ENCODE measurements around the gene CAPN1.
"Not testable (repeated sequence)": the region's sequence is repeated elsewhere in the genome, so short reads cannot be mapped to it uniquely, and the experiment has no call there.

The CAPN1 gene

DNA sequence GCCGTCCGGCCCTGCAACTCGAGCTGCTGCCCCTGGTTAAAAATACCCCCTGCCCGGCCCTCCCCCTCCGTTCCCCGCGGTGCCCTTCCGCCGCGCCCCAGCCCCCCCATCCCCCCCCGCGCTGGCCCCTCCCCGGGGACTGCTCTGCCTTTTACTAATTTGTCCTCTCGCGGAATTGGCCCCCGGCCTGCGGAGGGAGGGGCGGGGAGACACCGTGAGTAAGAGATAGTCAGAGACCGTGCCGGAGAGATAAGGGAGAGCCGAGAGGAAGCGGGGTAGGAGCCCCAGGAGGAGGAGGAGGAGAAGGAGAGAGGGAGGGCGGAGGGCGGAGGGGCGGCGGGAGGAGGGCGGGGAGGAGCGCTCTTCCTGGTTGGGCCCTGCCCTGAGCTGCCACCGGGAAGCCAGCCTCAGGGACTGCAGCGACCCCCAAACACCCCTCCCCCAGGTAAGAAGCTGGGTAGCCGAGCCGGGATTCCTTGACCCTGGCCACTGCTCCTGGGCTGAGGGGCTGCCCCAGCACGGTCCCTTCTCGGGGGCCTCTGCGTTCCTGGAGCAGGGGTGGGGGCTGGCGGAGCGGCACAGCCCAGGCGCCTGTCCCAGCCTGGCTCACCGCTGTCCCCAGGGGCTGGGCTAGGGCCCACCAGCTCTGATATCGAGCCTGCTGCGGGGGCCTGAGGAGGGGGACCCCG, at the start of gene CAPN1:
Gene CAPN1 (plus strand): TSS at position 360 of the 689 bp plus-strand sequence. CDS start 774 bp downstream, outside the sequence.
- peak; percentile 39 to 63 for DNase-seq

DNA sequence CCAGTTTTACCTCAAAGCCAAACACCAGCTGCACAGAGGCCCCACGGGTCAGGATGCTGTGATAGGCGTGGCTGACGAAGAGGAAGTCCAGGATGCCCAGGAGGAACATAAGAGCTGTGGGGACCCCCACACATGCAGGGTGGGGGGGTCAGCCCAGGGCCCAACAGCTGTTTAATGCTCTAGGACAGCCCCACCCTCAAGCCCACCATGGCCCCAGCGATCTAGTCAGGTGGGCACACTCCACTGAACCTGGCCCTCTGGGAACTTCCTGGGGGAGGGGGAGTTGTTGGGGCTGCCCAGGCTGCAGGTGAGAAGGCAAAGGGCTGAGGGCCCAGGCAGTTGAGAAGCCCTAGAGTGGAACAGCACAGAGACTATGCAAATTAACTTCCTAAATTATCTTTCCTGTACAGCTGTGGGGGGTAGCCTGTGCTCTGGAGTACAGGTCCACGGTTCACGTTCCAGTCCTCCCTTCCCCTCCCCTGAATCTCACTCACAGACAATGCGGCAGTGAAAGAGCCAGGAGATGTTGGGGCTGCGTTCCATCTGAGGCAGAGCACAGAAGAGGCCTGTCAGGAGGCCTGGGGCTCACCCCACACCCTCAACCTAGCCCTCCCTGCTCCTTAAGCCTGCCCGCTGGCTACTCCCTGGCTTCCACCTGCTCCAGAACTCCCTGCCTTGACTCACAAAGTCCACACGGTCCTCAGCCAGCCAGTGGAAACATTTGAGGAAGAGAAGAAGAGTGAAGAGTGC, 49.3 kb upstream of the CAPN1 start:
- no peak for DNase-seq

GRCh38 chr11:65132988-65133700, 48.6 kb upstream of the CAPN1 start:
- no peak for DNase-seq

DNA sequence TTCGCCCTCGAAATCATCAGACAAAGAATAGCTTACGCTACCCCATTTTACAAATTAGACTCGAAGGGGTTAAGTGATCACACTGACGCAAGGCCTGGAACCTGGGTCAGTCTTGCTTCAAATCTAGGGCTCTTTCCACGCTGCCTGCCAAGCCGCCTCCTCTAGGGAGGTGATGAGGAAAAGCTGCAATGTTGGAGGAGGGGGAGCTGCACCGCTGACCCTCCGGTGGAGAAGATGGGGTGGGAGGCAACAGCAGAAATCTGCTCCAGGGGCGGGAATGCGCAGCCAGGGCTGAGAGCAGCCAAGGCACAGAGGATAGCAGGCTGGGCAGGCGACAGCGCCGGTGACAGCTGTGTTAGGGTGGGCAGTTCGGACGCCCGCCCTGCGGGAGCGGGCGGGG, 48.0 kb upstream of the CAPN1 start:
- no peak for DNase-seq

GRCh38 chr11:65134240-65134951, 47.3 kb upstream of the CAPN1 start, which contains the start of gene SYVN1:
TSS of gene SYVN1 (minus strand) at chr11:65134519. CDS start at chr11:65133601, 918 bp downstream.
- peak; percentile 80 to 86 for DNase-seq

DNA sequence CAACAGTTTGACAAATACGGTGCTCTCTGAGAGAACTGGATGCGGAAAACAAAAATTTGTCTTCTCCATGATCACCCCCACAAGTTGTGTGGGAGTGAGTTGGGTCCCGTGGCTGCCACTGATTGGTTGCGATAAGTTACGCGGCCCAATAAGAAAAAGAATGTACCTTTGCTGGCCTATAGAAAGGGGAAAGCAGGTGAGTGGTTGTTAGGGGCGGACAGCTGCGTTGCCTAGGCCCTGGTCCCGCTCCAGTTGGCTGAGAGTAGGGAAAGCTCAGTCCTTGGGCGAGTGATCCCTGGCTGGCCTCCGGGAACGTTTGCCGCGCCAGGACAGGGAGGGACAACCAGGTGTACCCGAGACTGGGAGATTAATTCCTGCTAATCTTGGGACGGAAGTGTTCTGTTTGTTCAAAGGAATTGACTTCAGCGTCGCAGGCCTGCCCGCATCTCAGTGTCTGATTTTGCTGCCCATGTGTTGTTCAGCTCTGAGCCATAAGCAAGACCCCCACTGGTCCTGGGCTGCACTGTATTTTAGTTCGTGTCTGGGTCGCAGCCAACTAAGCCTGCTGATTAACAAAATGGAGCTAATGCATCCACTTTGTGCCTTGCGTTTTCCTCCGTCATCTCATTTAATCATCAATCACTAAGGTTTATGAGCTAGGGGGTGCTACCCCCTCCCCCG, 46.6 kb upstream of the CAPN1 start:
- peak; percentile 96 for DNase-seq

- no peak for DNase-seq
Observed at GRCh38 chr11:65135633-65136145, 46.0 kb upstream of the CAPN1 start.

GRCh38 chr11:65136515-65137096, 45.1 kb upstream of the CAPN1 start:
- DNase-seq = no peak

DNA sequence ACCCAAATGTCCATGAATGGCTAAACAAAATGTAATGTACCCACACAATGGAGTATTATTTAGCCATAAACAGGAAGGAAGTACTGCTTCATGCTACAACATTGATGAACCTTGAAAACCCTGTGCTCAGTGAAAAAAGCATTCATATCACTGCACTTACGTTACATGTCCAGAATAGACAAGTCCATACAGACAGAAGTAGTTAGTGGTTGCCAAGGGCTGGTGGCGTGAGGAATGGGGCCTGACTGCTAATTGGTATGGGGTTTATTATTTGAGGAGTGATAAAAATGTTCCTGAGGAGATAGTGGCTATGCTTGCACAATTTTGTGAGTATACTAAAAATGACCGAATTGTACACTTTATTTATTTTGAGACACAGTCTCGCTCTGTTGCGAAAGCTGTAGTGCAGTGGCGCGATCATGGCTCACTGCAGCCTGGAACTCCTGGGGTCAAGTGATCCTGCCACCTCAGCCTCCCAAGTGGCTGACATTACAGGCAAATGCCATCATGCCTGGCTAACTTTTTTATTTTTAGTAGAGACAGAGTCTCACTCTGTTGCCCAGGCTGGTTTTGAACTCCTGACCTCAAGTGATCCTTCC, 39.7 kb upstream of the CAPN1 start:
- DNase-seq = no peak

DNA sequence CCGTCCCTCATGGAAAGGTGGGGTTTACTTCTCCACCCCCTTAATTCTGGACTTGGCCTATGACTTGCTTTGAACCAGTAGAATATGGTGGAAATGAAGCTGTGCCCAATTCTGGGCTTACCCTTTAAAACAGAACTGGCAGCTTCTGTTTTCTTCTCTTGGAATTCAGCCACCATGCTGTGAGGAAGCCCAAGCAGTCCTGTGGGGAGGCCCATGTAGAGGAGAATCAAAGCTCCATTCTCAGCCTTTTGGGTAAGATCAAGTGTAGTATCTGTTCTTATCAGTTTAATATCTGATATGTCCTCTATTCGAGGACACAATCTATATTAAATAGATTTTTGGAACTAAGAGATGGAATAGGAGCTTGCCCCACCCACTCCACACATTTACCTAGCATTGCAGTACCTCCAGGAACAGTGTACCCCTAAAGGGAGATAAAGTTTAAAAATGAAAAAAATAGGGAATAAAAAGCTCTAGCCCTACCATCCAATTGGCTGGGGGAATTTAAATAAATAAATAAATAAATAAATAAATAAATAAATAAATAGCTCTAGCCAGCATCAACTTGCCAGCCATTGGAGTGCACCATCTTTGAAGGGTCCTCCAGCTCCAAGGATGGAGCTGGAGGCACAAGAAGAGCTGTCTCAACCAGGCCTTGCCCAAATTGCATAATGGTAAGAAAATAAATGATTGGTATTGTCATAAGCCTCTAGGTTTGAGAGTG, 34.2 kb upstream of the CAPN1 start:
- no peak for DNase-seq

- DNase-seq = no peak
Observed at GRCh38 chr11:65148657-65149056, 33.1 kb upstream of the CAPN1 start.

DNA sequence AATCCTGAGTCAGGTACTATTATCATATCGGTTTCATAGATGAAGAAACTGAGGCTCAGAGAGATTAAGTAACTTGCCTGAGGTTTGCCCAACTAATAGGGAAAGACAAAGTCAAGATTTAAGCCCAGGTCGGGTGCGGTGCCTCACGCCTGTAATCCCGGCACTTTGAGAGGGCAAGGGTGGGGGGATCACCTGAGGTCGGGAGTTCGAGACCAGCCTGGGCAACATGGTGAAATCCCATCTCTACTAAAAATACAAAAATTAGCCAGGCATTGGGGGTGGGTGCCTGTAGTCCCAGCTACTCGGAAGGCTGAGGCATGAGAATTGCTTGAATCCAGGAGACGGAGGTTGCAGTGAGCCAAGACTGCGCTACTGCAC, 31.6 kb upstream of the CAPN1 start:
- DNase-seq = not testable (repeated sequence)

GRCh38 chr11:65150509-65151299, 31.0 kb upstream of the CAPN1 start:
- DNase-seq = peak; percentile 80 to 82

DNA sequence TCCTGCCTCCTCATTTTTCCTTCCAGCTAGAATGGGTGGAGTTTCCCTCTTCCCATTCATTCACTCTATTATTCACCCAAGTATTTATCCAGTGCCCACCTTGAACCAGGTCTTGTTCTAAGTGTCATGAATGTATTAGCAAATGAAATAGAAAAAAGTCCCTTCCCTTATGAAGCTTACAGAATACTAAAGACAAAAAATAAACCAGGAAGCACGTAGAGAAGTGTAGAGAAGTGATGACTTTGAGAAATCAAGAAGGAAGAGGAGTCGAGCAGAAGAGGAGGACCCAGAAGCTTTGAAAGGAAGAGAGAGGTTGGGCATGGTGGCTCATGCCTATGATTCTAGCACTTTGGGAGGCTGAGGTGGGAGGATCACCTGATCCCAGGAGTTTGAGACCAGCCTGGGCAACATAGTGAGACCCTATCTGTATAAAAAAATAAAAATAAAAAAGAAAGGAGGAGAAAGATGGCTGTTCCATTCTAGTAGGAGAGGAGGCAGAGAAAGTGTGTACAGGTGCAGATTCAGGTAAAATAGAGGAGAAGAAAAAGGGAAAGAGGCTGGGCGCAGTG, 30.3 kb upstream of the CAPN1 start:
- DNase-seq = no peak

DNA sequence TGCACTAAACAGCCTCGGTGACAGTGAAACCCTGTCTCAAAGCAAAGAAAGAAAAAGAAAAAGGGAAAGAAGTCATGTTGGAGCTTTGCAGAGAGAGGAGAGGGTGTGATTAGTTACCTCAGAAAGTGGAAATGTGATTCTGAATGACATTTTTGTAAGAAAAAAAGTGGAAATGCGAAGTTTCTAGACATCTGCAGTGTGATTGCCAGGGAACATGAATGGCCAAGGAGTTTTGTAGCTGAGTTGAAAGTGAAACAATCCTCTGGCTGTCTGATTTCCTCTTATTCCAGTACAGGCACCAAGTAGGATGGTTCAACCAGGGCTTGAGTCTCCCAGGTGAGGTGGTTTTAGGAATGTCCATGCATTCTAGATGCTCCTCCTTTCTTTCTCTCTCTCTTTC, 29.6 kb upstream of the CAPN1 start:
- DNase-seq = no peak

GRCh38 chr11:65156256-65156655, 25.5 kb upstream of the CAPN1 start:
- DNase-seq = no peak

DNA sequence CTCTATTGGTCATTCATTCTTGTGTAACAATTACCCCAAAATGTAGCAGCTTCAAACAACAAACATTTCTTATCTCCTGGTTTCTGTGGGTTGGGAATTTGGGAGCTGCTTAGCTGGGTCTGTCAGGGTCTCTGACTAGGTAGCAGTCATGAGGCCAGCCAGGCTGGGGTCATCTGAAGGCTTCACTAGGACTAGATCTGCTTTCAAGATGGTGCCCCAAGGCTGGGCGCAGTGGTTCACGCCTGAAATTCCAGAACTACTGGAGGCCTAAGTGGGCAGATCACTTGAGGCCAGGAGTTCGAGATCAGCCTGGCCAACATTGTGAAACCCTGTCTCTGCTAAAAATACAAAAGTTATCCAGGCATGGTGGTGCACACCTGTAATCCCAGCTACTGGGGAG, 24.8 kb upstream of the CAPN1 start:
- no peak for DNase-seq

- DNase-seq = no peak
Observed at GRCh38 chr11:65157336-65157735, 24.4 kb upstream of the CAPN1 start.

- no peak for DNase-seq
Observed at GRCh38 chr11:65159012-65159411, 22.7 kb upstream of the CAPN1 start.

Measured in SHP77 (cell line).